HepG2 (cell line): ENCODE measurements around the gene SFXN2. TPM values are rescaled to one million over a fixed set of nuclear protein-coding genes. Genes with fewer than 3 reads are reported as not detected.

ENCODE experiments used
- BCL6 ChIP-seq: IDR thresholded peaks from 2 replicates; pipeline ENCODE4 v1.6.1; 2016; ENCODE audit warnings: missing genetic modification reagents, missing compliant biosample characterization
- GATAD1 ChIP-seq: IDR thresholded peaks from 2 replicates; pipeline ENCODE4 v1.6.1; 2016; ENCODE audit warnings: missing genetic modification reagents, missing compliant biosample characterization
- GZF1 ChIP-seq: sonication (generic); formaldehyde crosslinking; IDR thresholded peaks from 2 replicates; pipeline ENCODE4 v1.5.1; 2020; ENCODE audit warnings: mild to moderate bottlenecking, missing genetic modification reagents
- HOMEZ ChIP-seq: IDR thresholded peaks from 2 replicates; pipeline ENCODE4 v1.6.1; 2016; ENCODE audit warnings: low read depth
- MAF1 ChIP-seq: sonication (generic); formaldehyde crosslinking; IDR thresholded peaks from 2 replicates; pipeline ENCODE4 v1.5.0; 2020; ENCODE audit warnings: missing genetic modification reagents, borderline replicate concordance
- MXI1 ChIP-seq: IDR thresholded peaks from 3 replicates; pipeline ENCODE4 v1.6.1; 2012; ENCODE audit warnings: low read depth, low read length, inconsistent platforms, borderline replicate concordance
- MYC ChIP-seq: sonication (generic); formaldehyde crosslinking; IDR thresholded peaks from 2 replicates; pipeline ENCODE4 v1.9.0; 2021; ENCODE audit warnings: missing genetic modification reagents, borderline replicate concordance
- SMAD9 ChIP-seq: sonication (generic); formaldehyde crosslinking; IDR thresholded peaks from 2 replicates; pipeline ENCODE4 v1.5.1; 2020; ENCODE audit warnings: mild to moderate bottlenecking, missing genetic modification reagents
- TARDBP ChIP-seq: sonication (generic); formaldehyde crosslinking; IDR thresholded peaks from 2 replicates; pipeline ENCODE4 v1.8.0; 2022; ENCODE audit warnings: mild to moderate bottlenecking, missing genetic modification reagents
- TEAD3 ChIP-seq: optimal IDR thresholded peaks from 2 replicates; pipeline ENCODE3; 2016; ENCODE audit warnings: borderline replicate concordance
- TERF1 ChIP-seq: sonication (generic); formaldehyde crosslinking; IDR thresholded peaks from 2 replicates; pipeline ENCODE4 v1.8.0; 2022; ENCODE audit warnings: mild to moderate bottlenecking, missing genetic modification reagents, moderate library complexity
- ZHX1 ChIP-seq: sonication (generic); formaldehyde crosslinking; IDR thresholded peaks from 2 replicates; pipeline ENCODE4 v1.8.1; 2022; ENCODE audit warnings: low read depth, mild to moderate bottlenecking, missing genetic modification reagents
- ZNF253 ChIP-seq: sonication (generic); formaldehyde crosslinking; IDR thresholded peaks from 2 replicates; pipeline ENCODE4 v1.8.0; 2022; ENCODE audit warnings: mild to moderate bottlenecking, missing genetic modification reagents, borderline replicate concordance
- ZNF556 ChIP-seq: sonication (generic); formaldehyde crosslinking; IDR thresholded peaks from 2 replicates; pipeline ENCODE4 v1.4.0; 2020; ENCODE audit warnings: mild to moderate bottlenecking, missing genetic modification reagents, borderline replicate concordance
- ZNF652 ChIP-seq: IDR thresholded peaks from 2 replicates; pipeline ENCODE4 v1.6.1; 2016; ENCODE audit warnings: low read depth, borderline replicate concordance
- polyA plus RNA-seq, 8 experiments: library from polyadenylated mRNA; depleted of rRNA in 3 of 8; stranded (reverse) in 7 of 8; unstranded in 1 of 8; fragments of >200 nt; fragmentation: Illumina TruSeq in 4 of 8; extraction: Trizol in 4 of 8; gene quantifications; 2 replicates each; pipeline versions ENCODE4 v1.2.1 to v1.2.3, GENCODE V29; 2011 to 2016; ENCODE audit warnings: low read depth in 4 of 8, missing spikeins in 1 of 8, mixed read lengths in 1 of 8; ENCODE audit not compliant: insufficient read depth in 1 of 8
- total RNA-seq, 5 experiments: library from RNA; depleted of rRNA; stranded (reverse); fragments of >200 nt; fragmentation: Illumina TruSeq; extraction: Trizol; gene quantifications; 2 replicates each; pipeline ENCODE4 v1.2.3, GENCODE V29; 2016; ENCODE audit warnings: low read depth in 1 of 5
- TF ChIP-seq, protein P1 (sequence below): sonication (generic); formaldehyde crosslinking; IDR thresholded peaks from 2 replicates; pipeline ENCODE4 v1.9.0; 2021; ENCODE audit warnings: missing genetic modification reagents, borderline replicate concordance
- TF ChIP-seq, protein P2 (sequence below): sonication (generic); formaldehyde crosslinking; IDR thresholded peaks from 2 replicates; pipeline ENCODE4 v1.4.0; 2020; ENCODE audit warnings: missing genetic modification reagents, borderline replicate concordance

The SFXN2 gene
- total and polyA plus RNA-seq, 2 of the 13 experiments (the other 11 are each of a cell fraction or from before 2014, with no cell fraction given), result 12.8 to 21.1 TPM

- TF ChIP-seq MAF1 (CRISPR knock-in tag) (no peak), SMAD9 (CRISPR knock-in tag) (no peak), BCL6 (CRISPR knock-in tag) (0 out of 2 replicates have a peak, but pooled peaks have one; percentile 6), ZHX1 (CRISPR knock-in tag) (peak; percentile 60; the same call in 1 of the 2 replicates), GZF1 (CRISPR knock-in tag) (peak; percentile 95), HOMEZ (CRISPR knock-in tag) (peak; percentile 56; the same call in 1 of the 2 replicates), GATAD1 (CRISPR knock-in tag) (0 out of 2 replicates have a peak, but pooled peaks have one; percentile 16), TARDBP (CRISPR knock-in tag) (peak; percentile 61; the same call in 1 of the 2 replicates), ZNF556 (CRISPR knock-in tag) (peak; percentile 50; the same call in 1 of the 2 replicates), MYC (CRISPR knock-in tag) (peak; percentile 51; the same call in 1 of the 2 replicates), TERF1 (CRISPR knock-in tag) (no peak), ZNF652 (CRISPR knock-in tag) (peak; percentile 96), TEAD3 (CRISPR knock-in tag) (peak; percentile 15), ZNF253 (CRISPR knock-in tag) (no peak), MXI1 (peak; percentile 46; the same call in 1 of the 3 replicates)
- TF ChIP-seq, protein P1, sequence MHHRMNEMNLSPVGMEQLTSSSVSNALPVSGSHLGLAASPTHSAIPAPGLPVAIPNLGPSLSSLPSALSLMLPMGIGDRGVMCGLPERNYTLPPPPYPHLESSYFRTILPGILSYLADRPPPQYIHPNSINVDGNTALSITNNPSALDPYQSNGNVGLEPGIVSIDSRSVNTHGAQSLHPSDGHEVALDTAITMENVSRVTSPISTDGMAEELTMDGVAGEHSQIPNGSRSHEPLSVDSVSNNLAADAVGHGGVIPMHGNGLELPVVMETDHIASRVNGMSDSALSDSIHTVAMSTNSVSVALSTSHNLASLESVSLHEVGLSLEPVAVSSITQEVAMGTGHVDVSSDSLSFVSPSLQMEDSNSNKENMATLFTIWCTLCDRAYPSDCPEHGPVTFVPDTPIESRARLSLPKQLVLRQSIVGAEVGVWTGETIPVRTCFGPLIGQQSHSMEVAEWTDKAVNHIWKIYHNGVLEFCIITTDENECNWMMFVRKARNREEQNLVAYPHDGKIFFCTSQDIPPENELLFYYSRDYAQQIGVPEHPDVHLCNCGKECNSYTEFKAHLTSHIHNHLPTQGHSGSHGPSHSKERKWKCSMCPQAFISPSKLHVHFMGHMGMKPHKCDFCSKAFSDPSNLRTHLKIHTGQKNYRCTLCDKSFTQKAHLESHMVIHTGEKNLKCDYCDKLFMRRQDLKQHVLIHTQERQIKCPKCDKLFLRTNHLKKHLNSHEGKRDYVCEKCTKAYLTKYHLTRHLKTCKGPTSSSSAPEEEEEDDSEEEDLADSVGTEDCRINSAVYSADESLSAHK (CRISPR knock-in tag), result no peak
- TF ChIP-seq, protein P2, sequence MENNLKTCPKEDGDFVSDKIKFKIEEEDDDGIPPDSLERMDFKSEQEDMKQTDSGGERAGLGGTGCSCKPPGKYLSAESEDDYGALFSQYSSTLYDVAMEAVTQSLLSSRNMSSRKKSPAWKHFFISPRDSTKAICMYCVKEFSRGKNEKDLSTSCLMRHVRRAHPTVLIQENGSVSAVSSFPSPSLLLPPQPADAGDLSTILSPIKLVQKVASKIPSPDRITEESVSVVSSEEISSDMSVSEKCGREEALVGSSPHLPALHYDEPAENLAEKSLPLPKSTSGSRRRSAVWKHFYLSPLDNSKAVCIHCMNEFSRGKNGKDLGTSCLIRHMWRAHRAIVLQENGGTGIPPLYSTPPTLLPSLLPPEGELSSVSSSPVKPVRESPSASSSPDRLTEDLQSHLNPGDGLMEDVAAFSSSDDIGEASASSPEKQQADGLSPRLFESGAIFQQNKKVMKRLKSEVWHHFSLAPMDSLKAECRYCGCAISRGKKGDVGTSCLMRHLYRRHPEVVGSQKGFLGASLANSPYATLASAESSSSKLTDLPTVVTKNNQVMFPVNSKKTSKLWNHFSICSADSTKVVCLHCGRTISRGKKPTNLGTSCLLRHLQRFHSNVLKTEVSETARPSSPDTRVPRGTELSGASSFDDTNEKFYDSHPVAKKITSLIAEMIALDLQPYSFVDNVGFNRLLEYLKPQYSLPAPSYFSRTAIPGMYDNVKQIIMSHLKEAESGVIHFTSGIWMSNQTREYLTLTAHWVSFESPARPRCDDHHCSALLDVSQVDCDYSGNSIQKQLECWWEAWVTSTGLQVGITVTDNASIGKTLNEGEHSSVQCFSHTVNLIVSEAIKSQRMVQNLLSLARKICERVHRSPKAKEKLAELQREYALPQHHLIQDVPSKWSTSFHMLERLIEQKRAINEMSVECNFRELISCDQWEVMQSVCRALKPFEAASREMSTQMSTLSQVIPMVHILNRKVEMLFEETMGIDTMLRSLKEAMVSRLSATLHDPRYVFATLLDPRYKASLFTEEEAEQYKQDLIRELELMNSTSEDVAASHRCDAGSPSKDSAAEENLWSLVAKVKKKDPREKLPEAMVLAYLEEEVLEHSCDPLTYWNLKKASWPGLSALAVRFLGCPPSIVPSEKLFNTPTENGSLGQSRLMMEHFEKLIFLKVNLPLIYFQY, result peak; percentile 49; the same call in 1 of the 2 replicates
Observed at GRCh38 chr10:102665904-102666509, 48.4 kb upstream of the SFXN2 start (continued).
